HepG2 (cell line): ENCODE data around the gene UHMK1. TPM values are rescaled to one million over a fixed set of nuclear protein-coding genes. Genes with fewer than 3 reads are reported as not detected.

Experiments used
- CTCF ChIP-seq: sonication (generic); formaldehyde crosslinking; IDR thresholded peaks from 2 replicates; pipeline ENCODE4 v1.5.0; 2020; ENCODE audit warnings: mild to moderate bottlenecking, missing genetic modification reagents, moderate library complexity
- DNMT3B ChIP-seq: conservative IDR thresholded peaks from 2 replicates; pipeline ENCODE4 v1.6.1; 2016; ENCODE audit warnings: missing biosample characterization, control low read depth
- HDAC6 ChIP-seq: fragments of 200-600 bp; sonication (generic); IDR thresholded peaks from 2 replicates; pipeline ENCODE4 v1.7.0; 2017; ENCODE audit warnings: mild to moderate bottlenecking, antibody characterized with exemption, low read length, low read depth
- HOXA3 ChIP-seq: sonication (generic); formaldehyde crosslinking; IDR thresholded peaks from 2 replicates; pipeline ENCODE4 v1.5.0; 2020; ENCODE audit warnings: missing genetic modification reagents
- LRRFIP1 ChIP-seq: sonication (generic); formaldehyde crosslinking; conservative IDR thresholded peaks from 2 replicates; pipeline ENCODE4 v1.4.0; 2020; ENCODE audit warnings: missing genetic modification reagents
- MBNL3 ChIP-seq: fragments of 250-450 bp; sonication (Bioruptor Pico); conservative IDR thresholded peaks from 2 replicates; pipeline ENCODE4 v1.8.0; 2022; ENCODE audit warnings: mild to moderate bottlenecking, inconsistent platforms
- NFKB2 ChIP-seq: sonication (generic); formaldehyde crosslinking; IDR thresholded peaks from 2 replicates; pipeline ENCODE4 v1.4.0; 2020; ENCODE audit warnings: missing genetic modification reagents, borderline replicate concordance
- NR3C1 ChIP-seq: sonication (generic); formaldehyde crosslinking; IDR thresholded peaks from 2 replicates; pipeline ENCODE4 v1.4.0; 2020; ENCODE audit warnings: missing genetic modification reagents
- PCBP2 ChIP-seq: fragments of 200-400 bp; formaldehyde crosslinking; optimal IDR thresholded peaks from 2 replicates; pipeline ENCODE3; 2018; ENCODE audit warnings: low read length, low read depth; ENCODE audit not compliant: poor library complexity, severe bottlenecking
- PLSCR1 ChIP-seq: sonication (generic); formaldehyde crosslinking; IDR thresholded peaks from 2 replicates; pipeline ENCODE4 v1.5.0; 2020; ENCODE audit warnings: missing genetic modification reagents, mild to moderate bottlenecking, borderline replicate concordance
- RERE ChIP-seq: IDR thresholded peaks from 2 replicates; pipeline ENCODE4 v1.6.1; 2016; ENCODE audit warnings: low read depth, missing genetic modification reagents, missing compliant biosample characterization
- TRIM24 ChIP-seq: sonication (generic); formaldehyde crosslinking; IDR thresholded peaks from 2 replicates; pipeline ENCODE4 v1.8.0; 2022; ENCODE audit warnings: mild to moderate bottlenecking, missing genetic modification reagents
- ZFP91 ChIP-seq: sonication (generic); formaldehyde crosslinking; IDR thresholded peaks from 2 replicates; pipeline ENCODE4 v1.9.0; 2022; ENCODE audit warnings: missing genetic modification reagents, mild to moderate bottlenecking, borderline replicate concordance
- ZNF138 ChIP-seq: sonication (generic); formaldehyde crosslinking; IDR thresholded peaks from 2 replicates; pipeline ENCODE4 v1.5.0; 2020; ENCODE audit warnings: mild to moderate bottlenecking, low read depth, missing genetic modification reagents
- ZNF354B ChIP-seq: sonication (generic); formaldehyde crosslinking; IDR thresholded peaks from 2 replicates; pipeline ENCODE4 v1.8.0; 2022; ENCODE audit warnings: mild to moderate bottlenecking, missing genetic modification reagents
- polyA plus RNA-seq, 8 experiments: library from polyadenylated mRNA; depleted of rRNA in 3 of 8; stranded (reverse) in 7 of 8; unstranded in 1 of 8; fragments of >200 nt; fragmentation: Illumina TruSeq in 4 of 8; extraction: Trizol in 4 of 8; gene quantifications; 2 replicates each; pipeline versions ENCODE4 v1.2.1 to v1.2.3, GENCODE V29; 2011 to 2016; ENCODE audit warnings: low read depth in 4 of 8, missing spikeins in 1 of 8, mixed read lengths in 1 of 8; ENCODE audit not compliant: insufficient read depth in 1 of 8
- total RNA-seq, 5 experiments: library from RNA; depleted of rRNA; stranded (reverse); fragments of >200 nt; fragmentation: Illumina TruSeq; extraction: Trizol; gene quantifications; 2 replicates each; pipeline ENCODE4 v1.2.3, GENCODE V29; 2016; ENCODE audit warnings: low read depth in 1 of 5

Gene UHMK1
- total and polyA plus RNA-seq, 2 of the 13 experiments (the other 11 are each of a cell fraction or from before 2014, with no cell fraction given): 12.9 to 20.0 TPM

GRCh38 chr1:162561616-162562469, 64.2 kb downstream of the UHMK1 start, which contains the start of gene UAP1 (continued):
- TF ChIP-seq RERE (peak; percentile 14; the same call in 1 of the 2 replicates), MBNL3 (CRISPR knock-in tag) (no peak), PCBP2 (no peak), HOXA3 (CRISPR knock-in tag) (no peak), DNMT3B (no peak), HDAC6 (no peak), NR3C1 (CRISPR knock-in tag) (no peak), ZFP91 (CRISPR knock-in tag) (peak; percentile 65), CTCF (CRISPR knock-in tag) (no peak), ZNF138 (no peak), LRRFIP1 (CRISPR knock-in tag) (no peak), PLSCR1 (CRISPR knock-in tag) (0 out of 2 replicates have a peak, but pooled peaks have one; percentile 24), TRIM24 (CRISPR knock-in tag) (no peak), ZNF354B (CRISPR knock-in tag) (0 out of 2 replicates have a peak, but pooled peaks have one; percentile 68), NFKB2 (CRISPR knock-in tag) (no peak; the same call in 1 of the 2 replicates)
